GM18499 (cell line): ENCODE results near the gene DHX30.
"Not testable (repeated sequence)": the region's sequence is repeated elsewhere in the genome, so short reads cannot be mapped to it uniquely, and the experiment has no call there.

ENCODE experiments used
- ATAC-seq: cut with Tn5 transposase; IDR thresholded peaks from one replicate; pipeline ENCODE4 v1.9.1; 2021; ENCODE audit warnings: moderate number of reproducible peaks; ENCODE audit not compliant: insufficient read depth, unreplicated experiment

Gene DHX30

DNA sequence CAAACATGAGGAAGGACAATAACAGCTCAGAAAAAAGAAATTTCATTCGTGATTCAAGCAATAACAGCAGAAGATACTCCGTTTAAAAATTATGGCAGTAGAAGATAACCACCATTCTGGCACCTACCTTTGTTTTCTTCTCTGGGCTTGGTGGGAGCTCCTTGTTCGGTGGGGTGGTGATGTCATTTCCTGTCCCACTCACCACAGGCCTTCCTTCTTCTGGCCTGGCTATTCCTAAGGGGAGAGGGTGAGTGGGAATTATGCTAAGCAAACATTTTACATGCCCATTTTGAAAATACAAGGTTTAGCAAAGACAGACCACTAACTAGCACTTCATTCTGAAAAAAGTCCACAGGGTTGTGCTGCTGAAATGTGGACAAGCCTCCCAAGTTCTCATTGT is 74.4 kb downstream of the DHX30 start:
- ATAC-seq = no peak

DNA sequence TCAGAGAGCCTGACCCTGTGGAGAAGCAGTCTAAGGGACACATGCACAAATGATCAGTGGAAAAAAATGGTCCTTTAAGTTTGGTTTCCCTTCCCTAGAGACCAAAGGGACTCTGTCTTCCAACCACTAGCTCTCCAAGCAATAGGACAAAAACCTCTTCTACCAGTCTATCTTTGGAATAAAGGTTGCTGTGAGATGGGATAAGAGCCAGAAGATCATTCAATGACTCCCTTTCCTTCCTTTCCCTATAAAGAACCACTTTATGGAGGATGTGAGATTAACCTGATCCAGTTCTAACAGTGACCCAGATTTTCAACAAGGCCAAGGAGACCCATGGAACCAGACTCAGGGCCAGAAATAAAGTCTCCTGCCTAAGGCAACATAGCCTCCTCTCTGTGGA is 74.8 kb downstream of the DHX30 start:
- ATAC-seq = no peak

DNA sequence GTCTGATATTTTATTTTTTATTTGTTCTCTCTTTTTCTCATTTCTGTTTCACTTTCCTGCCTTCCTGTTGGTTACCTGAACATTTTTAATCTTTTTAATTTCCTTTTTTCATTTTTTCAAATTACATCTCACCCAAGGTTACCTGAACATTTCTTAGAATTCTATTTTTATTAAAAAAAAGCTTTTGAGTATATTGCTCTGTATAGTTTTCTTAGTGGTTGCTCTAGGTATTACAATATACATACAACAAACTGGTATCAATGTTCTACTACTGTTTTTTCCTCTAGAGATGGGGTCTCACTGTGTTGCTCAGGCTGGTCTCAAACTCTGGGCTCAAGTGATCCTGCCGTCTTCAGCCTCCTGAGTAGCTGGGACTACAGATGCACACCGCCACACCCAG is 79.4 kb downstream of the DHX30 start:
- no peak for ATAC-seq

DNA sequence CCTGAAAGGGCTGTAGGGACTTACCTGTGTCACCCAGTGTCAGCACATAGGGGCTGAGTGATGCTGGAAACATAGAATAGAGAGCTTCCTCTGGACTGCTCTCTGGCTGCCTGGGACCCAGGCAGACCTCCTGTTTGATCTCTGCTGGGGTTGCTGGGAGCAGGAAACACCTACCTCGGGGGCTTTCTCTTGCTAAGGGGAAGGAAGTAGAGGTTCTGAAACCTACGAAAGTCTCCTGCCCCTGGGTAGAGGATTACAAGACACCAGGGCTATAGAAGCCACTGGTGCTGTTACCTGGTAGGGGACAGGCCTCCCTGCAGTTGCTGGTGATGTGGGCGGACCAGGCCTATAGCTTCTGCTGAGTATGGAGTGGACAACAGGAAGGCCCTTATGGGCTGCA is 81.7 kb downstream of the DHX30 start:
- no peak for ATAC-seq

DNA sequence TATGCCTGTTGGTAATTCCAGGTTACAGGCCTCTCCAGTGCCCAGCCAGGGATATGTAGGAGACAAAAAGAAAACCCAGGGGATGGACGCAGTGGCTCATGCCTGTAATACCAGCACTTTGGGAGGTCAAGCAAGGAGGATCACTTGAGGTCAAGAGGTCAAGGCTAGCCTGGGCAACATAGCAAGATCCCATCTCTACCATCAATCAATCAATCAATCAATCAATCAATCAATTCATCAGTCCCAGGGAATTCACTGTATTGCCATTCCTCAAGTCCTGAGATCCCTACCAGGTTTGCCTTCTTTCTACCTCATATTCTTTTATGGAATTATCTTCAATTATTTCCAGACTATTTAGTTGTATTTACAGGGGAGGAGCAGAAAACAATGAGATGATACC is 82.2 kb downstream of the DHX30 start:
- ATAC-seq = no peak

DNA sequence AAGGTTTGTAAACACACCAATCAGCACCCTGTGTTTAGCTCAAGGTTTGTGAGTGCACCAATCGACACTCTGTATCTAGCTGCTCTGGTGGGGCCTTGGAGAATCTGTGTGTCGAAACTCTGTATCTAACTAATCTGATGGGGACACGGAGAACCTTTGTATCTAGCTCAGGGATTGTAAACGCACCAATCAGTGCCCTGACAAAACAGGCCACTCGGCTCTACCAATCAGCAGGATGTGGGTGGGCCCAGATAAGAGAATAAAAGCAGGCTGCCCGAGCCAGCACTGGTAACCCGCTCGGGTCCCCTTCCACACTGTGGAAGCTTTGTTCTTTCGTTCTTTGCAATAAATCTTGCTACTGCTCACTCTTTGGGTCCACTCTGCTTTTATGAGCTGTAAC is 85.1 kb downstream of the DHX30 start:
- not testable (repeated sequence) for ATAC-seq

DNA sequence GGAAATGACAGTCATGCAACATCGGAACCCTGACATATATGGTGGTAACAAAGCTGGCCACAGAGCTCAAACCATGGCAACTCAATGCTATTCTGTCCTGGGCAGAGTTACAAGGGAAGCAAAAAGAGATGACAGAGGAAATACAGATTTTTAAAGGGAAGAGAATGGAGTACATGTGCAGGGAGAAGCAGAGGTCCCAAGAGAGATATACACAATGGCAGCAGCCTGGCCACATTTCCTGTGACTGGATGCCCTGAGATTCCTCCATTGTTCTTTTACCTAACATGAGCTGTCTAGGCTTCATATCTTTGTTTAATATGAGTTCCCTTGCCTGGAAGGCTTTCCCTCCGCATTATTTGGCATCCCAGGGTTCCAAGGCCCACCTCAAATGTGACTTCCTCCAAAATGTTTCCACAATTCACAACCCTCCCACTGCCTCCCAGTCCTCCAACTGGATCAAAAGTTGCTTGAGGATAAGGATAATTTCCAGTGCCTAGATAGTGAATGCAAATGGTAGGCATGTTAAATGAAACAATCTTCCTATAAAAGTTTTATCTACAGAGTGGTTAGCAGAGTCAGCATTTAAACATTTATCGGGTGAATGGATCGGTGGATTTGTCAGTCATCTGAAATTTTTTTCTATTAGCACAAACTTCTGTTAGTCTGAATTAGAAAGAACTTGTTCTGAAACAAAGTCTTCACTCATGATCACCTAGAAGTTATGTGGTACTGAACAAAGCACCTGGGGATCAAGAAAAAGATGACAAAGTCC is 86.2 kb downstream of the DHX30 start:
- ATAC-seq = no peak

DNA sequence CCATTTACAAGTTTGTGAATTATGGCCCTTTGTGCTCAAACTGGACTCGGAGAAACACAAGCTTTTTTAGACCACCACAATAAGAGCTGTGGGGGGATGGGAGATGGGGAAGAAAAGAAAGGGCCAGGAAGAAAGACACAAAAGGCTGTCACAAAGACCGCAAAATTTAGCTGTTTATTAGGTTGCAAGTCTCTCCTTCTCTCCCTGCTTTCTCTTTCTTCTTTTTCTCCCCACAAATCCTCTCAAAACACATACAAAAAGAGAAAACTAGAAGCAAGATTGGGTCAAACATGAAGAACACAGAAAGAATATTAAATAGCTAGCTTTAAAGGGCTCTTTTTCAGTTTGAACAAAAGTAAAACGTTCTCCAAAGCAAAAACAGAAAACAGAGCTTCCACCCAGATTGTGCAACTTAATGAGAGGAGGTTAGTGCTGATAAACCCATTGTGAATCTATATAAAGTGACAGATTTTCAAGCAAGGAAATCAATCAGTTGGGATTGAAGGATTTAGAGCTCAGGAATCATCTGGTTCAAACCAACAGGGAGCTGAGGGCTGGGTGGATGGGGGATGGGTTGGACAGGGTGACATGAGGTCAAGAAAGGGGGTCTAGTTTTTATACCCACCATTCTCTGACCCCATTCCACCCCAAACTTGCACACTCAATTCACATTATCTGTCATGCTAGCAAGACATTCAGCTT is 87.3 kb downstream of the DHX30 start:
- ATAC-seq = no peak

DNA sequence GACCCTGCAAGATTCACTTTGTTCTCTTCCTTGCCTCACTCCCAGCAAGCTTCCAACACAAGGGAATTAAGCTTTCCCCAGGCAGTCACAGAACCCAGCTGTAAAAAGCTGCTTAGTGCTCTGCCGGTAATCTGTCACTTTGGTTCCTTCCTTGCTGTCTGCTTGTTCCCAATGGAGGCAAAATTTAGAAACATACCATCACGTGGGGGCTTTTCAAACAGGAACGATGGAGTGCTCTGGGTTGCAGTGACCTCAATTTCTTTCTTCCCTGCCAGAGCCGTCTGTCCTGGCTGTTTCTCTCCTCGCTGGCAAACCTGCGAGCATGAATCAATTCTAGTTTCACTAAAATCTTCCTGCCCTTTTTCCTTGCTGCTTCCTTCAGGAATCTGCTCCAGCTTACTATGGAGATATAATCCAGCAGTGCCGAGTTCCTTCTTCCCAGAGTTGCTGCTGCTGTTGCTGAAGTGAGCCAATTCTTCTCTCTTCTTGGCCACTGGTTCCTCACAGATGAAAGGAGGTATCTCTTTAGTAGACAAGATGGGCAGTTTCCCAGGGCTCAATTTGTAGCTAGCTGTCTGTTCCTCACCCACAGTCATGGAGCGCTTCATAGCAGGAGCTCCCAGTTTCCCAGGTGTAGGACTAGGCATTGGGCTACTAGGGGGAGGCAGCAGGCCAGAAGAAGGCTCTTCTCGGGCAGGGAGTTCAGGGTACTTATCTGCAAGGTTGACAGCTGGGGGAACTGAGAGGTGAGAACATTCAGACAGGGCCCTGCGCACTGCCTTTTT is 88.1 kb downstream of the DHX30 start:
- no peak for ATAC-seq

DNA sequence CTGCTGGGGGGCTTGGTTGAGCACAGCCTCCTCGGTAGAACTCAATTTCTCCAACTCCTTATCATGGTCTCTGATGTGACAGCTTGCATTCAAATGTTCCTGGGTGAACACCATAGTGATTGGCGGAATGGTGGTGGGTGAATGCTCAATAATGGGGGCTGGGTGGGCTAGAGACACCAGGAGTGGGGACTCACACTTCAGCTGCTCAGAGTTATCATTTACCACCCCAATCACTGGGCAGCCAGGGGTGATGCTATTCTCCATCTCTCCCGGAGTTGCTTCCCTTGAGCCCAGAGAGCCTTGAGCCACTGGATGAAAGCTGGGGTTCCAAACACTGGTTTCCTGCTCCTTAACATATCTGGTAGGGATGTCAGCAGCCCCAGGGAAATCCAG is 88.7 kb downstream of the DHX30 start:
- no peak for ATAC-seq

DNA sequence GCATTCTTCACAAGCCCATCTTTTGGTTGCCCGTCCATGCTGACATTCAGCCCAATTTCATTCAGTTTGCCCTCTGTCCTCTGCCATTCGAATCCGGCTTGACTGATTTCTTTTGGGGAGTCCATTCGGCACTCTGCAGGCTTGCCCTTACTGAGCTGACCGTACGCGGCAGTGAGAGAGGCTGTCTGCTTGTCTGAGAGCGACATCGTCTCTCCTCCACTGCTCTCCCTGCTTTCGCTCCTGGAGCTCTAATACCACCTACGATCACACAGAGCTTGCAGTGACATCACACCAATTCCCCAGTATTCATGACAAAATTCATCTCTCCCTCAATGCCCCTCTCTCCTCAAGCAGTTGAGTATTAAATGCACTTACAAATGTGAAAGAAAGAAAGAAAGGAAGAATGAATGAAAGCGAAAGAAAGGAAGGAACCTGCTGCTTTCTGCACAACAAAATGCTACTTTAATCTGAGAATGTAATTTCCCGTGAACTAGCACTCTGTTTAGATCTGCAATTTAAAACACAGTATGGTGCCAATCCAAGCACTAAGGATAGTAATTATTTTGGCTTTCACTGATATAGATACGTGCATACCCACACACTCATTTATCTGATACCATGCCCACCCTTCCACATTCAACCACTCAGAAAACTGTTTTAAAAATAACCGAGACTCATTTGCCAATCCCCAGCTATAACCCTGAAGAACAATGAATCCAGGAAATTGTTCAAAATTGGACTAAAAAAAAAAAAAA is 89.5 kb downstream of the DHX30 start:
- ATAC-seq = no peak

DNA sequence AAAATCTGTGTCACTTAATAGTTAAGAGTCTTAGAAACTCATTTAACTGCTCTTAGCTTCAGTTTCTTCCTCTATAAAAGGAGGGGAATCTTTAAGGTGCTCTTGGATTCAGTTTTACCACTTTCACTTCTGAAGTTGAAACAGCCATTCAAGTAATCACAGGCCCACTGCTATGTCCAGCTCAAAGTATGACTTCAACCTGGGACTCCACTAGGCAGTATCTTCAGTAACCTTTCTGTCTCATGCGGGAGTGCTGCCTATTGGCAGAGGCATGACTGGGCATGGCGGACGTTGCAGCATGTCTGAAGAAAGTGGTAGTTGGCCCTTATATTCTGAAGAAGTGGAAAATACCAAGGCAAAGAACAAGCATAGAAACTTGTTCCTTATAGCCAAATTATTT is 92.3 kb downstream of the DHX30 start:
- no peak for ATAC-seq

DNA sequence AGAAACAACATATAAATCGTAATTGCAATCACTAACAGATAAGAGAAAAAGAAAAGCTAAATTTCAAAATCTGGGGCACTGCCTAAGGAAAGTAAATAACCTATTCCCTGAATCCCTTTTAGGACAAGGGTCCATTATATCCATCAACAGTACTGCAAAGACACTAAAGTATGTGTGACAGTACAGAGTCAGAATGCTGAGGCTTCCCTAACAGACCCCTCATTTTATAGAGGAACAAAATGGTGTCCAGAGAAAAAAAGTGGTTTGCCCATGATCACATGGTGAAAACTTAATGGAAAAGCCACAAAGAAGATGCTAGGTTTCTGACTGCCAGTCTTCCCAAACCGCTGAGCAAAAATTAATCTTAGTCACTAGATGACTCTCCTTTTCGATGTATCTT is 93.8 kb downstream of the DHX30 start:
- no peak for ATAC-seq

DNA sequence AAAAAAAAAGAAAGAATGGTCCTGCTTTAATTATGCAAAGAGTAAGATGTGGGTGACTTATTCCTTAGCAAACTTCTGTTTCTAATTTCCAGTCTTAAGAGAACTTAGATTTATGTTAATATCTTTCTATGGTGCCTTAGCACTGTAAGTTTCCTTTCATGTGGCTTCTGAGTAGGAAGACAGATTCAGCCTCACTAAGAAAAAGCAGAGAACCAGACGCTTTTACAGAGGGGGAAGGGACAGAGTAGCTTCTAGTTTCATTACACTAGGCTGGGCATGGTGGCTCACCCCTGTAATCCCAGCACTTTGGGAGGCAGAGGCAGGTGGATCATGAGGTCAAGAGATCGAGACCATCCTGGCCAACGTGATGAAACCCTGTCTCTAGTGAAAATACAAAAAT is 95.0 kb downstream of the DHX30 start:
- ATAC-seq = no peak

DNA sequence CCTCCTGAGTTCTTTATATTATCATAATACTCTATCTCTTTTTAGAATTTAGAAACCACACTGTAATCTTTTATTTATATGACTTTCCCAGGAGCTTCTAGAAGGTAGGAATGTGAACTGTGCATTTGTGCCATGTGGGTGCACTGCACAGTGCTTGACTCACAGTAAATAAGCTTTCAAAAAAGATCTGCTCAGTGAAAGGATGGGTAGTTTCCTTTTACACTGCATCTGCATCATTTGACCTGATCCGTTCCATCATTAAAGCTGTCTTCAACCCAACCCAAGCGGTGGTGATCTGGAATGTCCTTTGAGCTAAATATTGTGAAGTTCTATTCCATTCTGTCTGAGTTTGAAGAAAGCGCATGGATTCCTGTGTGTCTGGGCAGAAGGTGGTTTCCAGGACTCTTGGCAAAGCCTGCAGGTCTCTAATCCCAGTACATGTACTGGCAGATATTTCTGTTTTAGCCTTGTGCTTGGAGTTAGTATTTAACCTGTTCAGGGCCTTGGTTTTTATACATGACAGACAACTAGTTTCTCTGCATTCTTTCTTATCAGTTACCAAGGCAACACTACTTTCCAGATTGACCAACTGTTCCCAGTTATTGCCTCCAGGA is 96.7 kb downstream of the DHX30 start:
- ATAC-seq = no peak
